GM12878 (cell line): ENCODE data around the gene MAD1L1. TPM values are rescaled to one million over a fixed set of nuclear protein-coding genes. Genes with fewer than 3 reads are reported as not detected.

Experiments
- ATAC-seq: fragments of 200-7000 bp; cut with Tn5 transposase; 3 replicates; pipeline ENCODE4 v1.9.1; 2020; ENCODE audit warnings: mild to moderate bottlenecking, moderate library complexity
- BruUV-seq: library from RNA; stranded (reverse); fragments of 400-500 nt; replicated peaks from 2 replicates; lab custom pipeline; 2021; lab: Mats Ljungman, UMichigan
- CTCF ChIA-PET: fragments of 300-600 bp; sonication (Branson Sonifier 250); formaldehyde crosslinking; extraction: SDS; loops from one replicate; lab custom pipeline; 2021; ENCODE audit warnings: inconsistent platforms; lab: Yijun Ruan, JAX
- POLR2A ChIA-PET: fragments of 350-600 bp; formaldehyde crosslinking; extraction: SDS; loops from one replicate; lab custom pipeline; 2021; ENCODE audit warnings: inconsistent platforms; lab: Charles Lee
- RAD21 ChIA-PET: fragments of 300-600 bp; sonication (Branson Sonifier 250); formaldehyde crosslinking; loops from one replicate; lab custom pipeline; 2023; ENCODE audit warnings: antibody characterized with exemption; ENCODE audit not compliant: unreplicated experiment; lab: Charles Lee
- SMC1A ChIA-PET: fragments of 300-600 bp; sonication (Branson Sonifier 250); formaldehyde crosslinking; loops from one replicate; lab custom pipeline; 2023; ENCODE audit not compliant: unreplicated experiment, uncharacterized antibody; lab: Charles Lee
- DNase-seq: peaks from one replicate; pipeline ENCODE4 v3.0.0-alpha.2; 2011; ENCODE audit warnings: low read depth, low spot score
- FAIRE-seq: peaks from 3 replicates; lab custom pipeline; 2011; peaks lifted over from hg19 to GRCh38; lab: Jason Lieb, UNC
- H2AFZ ChIP-seq: 2 replicates; pipeline ENCODE4 v1.6.0; 2011; ENCODE audit warnings: low read depth, low read length, control low read depth; ENCODE audit not compliant: control insufficient read depth
- H3K27ac ChIP-seq: 2 replicates; pipeline ENCODE4 v1.5.1; 2011; ENCODE audit warnings: control low read depth; ENCODE audit not compliant: control insufficient read depth, insufficient read depth
- H3K27me3 ChIP-seq, 2 experiments: replicated peaks in 1 of 2; 2 replicates each; pipeline versions ENCODE4 v1.6.0 to v1.6.1; 2011; ENCODE audit warnings: low read length in 1 of 2; ENCODE audit not compliant: control insufficient read depth in 2 of 2, insufficient read depth in 2 of 2
- H3K36me3 ChIP-seq, 2 experiments: 2 replicates each; pipeline ENCODE4 v1.5.1; 2011; ENCODE audit warnings: low read length in 1 of 2; ENCODE audit not compliant: control insufficient read depth in 2 of 2, insufficient read depth in 2 of 2
- H3K4me1 ChIP-seq: 2 replicates; pipeline ENCODE4 v1.6.1; 2011; ENCODE audit warnings: mild to moderate bottlenecking, low read length, moderate library complexity, mixed read lengths; ENCODE audit not compliant: control insufficient read depth, insufficient read depth
- H3K4me2 ChIP-seq: 2 replicates; pipeline ENCODE4 v1.6.0; 2011; ENCODE audit warnings: control low read depth; ENCODE audit not compliant: control insufficient read depth, insufficient read depth
- H3K4me3 ChIP-seq: fragments of 200-600 bp; sonication (generic); 2 replicates; pipeline ENCODE4 v1.5.1; 2016
- H3K79me2 ChIP-seq: 2 replicates; pipeline ENCODE4 v1.6.0; 2011; ENCODE audit warnings: low read length; ENCODE audit not compliant: control insufficient read depth, insufficient read depth
- H3K9ac ChIP-seq: 2 replicates; pipeline ENCODE4 v1.8.0; 2011; ENCODE audit warnings: low read length, control low read depth, mixed read lengths; ENCODE audit not compliant: control insufficient read depth, insufficient read depth
- H3K9me3 ChIP-seq: replicated peaks from 3 replicates; pipeline ENCODE4 v1.5.1; 2011; ENCODE audit warnings: mild to moderate bottlenecking, low read length; ENCODE audit not compliant: control insufficient read depth, insufficient read depth
- H4K20me1 ChIP-seq: 2 replicates; pipeline ENCODE4 v1.6.0; 2011; ENCODE audit not compliant: control insufficient read depth, insufficient read depth
- MYB ChIP-seq: fragments of 150-350 bp; IDR thresholded peaks from 2 replicates; pipeline ENCODE4 v1.6.1; 2014; ENCODE audit warnings: mild to moderate bottlenecking, low read depth, low read length, borderline replicate concordance
- NFIC ChIP-seq: IDR thresholded peaks from 2 replicates; pipeline ENCODE4 v1.6.1; 2012; ENCODE audit warnings: low read depth, mild to moderate bottlenecking, inconsistent platforms, low read length, moderate library complexity
- PAX5 ChIP-seq: IDR thresholded peaks from 2 replicates; pipeline ENCODE4 v1.6.1; 2011; ENCODE audit warnings: low read depth, low read length, borderline replicate concordance
- SRF ChIP-seq, 2 experiments: IDR thresholded peaks; 2 replicates each; pipeline ENCODE4 v1.6.1; 2011; ENCODE audit warnings: low read depth in 2 of 2, low read length in 2 of 2, mild to moderate bottlenecking in 1 of 2, moderate library complexity in 1 of 2
- YY1 ChIP-seq: IDR thresholded peaks from 2 replicates; pipeline ENCODE4 v1.6.1; 2011; ENCODE audit warnings: low read depth, mild to moderate bottlenecking, low read length
- WGBS: methylation state at CpG from one replicate; pipeline ENCODE4 v1.1.6; 2016; ENCODE audit warnings: low lambda C conversion rate; ENCODE audit not compliant: insufficient replicate concordance, insufficient coverage; ENCODE audit errors: missing lambda C conversion rate; 5-methylcytosine and 5-hydroxymethylcytosine counted together
- in situ Hi-C: fragments of 300-500 bp; cut with MboI; formaldehyde crosslinking; loops from 9 replicates; pipeline ENCODE4 v1.14.3; 2018; ENCODE audit warnings: mixed read lengths
- intact Hi-C: fragments of 100-400 bp; cut with micrococcal nuclease; formaldehyde crosslinking; loops from one replicate; pipeline ENCODE4 v1.14.2; 2022; ENCODE audit not compliant: unreplicated experiment
- polyA plus RNA-seq, 11 experiments: library from polyadenylated mRNA; depleted of rRNA in 4 of 11; unstranded in 6 of 11; stranded (reverse) in 5 of 11; fragments of >200 nt; fragmentation: Nextera tagmentation in 4 of 11; fragmentation: Illumina TruSeq in 1 of 11; extraction: Ambion mirVana in 4 of 11; extraction: Trizol in 1 of 11; gene quantifications; 1 replicate in 1 of 11; 2 replicates in 10 of 11; pipeline versions ENCODE4 v1.2.1 to v1.2.3, GENCODE V29; 2011 to 2016; ENCODE audit warnings: inconsistent platforms in 2 of 11, missing spikeins in 2 of 11, low read depth in 1 of 11
- total RNA-seq, 4 experiments: library from RNA; depleted of rRNA in 3 of 4; stranded (reverse); fragments of >200 nt in 3 of 4; fragmentation: Illumina TruSeq in 1 of 4; extraction: Trizol in 1 of 4; gene quantifications; 2 replicates each; pipeline versions ENCODE4 v1.2.1 to v1.2.3, GENCODE V29; 2013 to 2021
- TF ChIP-seq, protein P1 (sequence below): fragments of 450-650 bp; IDR thresholded peaks from 2 replicates; pipeline ENCODE4 v1.6.1; 2018; ENCODE audit warnings: mild to moderate bottlenecking, low read depth, moderate library complexity; ENCODE audit not compliant: partially characterized antibody

Gene MAD1L1
- total and polyA plus RNA-seq, 10 of the 15 experiments (the other 5 are each of a cell fraction or from before 2014, with no cell fraction given) = 2.2 to 76.8 (median 38.3) TPM

DNA sequence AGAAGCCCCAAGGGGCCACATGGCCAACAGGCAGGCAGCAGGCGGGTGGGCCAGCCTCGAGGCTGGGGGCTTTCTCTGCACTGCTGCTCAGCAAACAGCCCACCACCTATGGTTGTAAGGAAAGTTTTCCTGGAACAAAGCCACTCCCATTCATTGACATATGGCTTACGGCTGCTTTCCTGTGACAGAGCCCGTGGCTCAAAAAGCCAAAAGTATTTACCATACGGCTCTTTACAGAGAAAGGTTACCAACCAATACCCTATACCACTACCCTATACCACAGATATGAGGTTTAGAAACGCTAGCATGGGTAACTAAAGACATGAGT is 152.7 kb downstream of the MAD1L1 start (continued):
- TF ChIP-seq, protein P1, sequence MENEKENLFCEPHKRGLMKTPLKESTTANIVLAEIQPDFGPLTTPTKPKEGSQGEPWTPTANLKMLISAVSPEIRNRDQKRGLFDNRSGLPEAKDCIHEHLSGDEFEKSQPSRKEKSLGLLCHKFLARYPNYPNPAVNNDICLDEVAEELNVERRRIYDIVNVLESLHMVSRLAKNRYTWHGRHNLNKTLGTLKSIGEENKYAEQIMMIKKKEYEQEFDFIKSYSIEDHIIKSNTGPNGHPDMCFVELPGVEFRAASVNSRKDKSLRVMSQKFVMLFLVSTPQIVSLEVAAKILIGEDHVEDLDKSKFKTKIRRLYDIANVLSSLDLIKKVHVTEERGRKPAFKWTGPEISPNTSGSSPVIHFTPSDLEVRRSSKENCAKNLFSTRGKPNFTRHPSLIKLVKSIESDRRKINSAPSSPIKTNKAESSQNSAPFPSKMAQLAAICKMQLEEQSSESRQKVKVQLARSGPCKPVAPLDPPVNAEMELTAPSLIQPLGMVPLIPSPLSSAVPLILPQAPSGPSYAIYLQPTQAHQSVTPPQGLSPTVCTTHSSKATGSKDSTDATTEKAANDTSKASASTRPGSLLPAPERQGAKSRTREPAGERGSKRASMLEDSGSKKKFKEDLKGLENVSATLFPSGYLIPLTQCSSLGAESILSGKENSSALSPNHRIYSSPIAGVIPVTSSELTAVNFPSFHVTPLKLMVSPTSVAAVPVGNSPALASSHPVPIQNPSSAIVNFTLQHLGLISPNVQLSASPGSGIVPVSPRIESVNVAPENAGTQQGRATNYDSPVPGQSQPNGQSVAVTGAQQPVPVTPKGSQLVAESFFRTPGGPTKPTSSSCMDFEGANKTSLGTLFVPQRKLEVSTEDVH = no peak
- TF ChIP-seq YY1 = no peak
- no peak for TF ChIP-seq MYB
- TF ChIP-seq PAX5 = no peak

DNA sequence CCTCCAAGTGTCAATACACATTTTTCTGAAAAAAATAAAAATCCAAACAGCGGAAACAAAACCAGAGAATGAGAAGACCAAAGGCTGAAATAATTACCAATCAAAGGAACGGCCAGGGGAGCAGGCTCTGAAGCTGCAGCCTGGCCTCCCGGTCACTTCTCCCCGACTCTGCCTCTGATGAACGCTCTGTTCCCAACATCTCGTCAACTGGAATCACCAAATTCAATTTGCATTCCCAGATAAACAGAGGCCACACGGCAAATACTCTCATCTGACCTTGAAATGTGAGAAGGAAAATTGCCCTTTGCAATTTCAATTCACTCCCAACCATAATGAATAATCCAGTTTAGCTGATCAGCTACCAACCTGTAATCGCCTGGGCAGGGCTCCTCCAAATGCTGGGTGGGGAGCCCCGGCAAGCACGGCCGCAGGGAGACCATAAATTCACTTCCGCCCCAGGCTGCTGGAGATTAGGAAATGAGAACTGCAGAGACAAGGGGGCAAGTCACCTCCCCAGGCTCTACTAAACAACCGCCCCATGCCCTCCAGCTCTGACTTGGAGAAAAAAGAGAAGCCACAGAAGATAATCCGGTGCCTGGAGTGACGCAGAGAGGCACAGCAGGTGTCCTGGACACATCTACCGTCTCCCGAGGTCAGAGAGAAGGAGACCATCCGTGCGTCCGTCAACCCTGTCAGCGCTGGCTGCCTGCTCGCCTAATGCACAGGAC is 153.2 kb downstream of the MAD1L1 start:
- no peak; the same call in 2 of the 3 replicates for ATAC-seq
- H3K27ac ChIP-seq = no peak overlapping the region
- no peak overlapping the region for H3K9ac ChIP-seq
- 73% methylated on average over 22 of the region's 22 CpGs for WGBS
- POLR2A ChIA-PET = no interaction called here
- H3K27me3 ChIP-seq = no peaks in the 10 kb centered on the region
- no peak overlapping the region for H3K4me2 ChIP-seq
- H3K4me3 ChIP-seq = no peak overlapping the region
- SMC1A ChIA-PET = no interaction called here
- in situ Hi-C loops = no loop called here
- CTCF ChIA-PET = no interaction called here
- RAD21 ChIA-PET = no interaction called here
- 0 out of 4 replicates have a peak, but pooled peaks of 1 of the 2 experiments have one; percentile 28 for TF ChIP-seq SRF (IDR thresholded peaks at IDR 0.05; ENCODE audit: low read depth in 2 of 2, low read length in 2 of 2)
- TF ChIP-seq NFIC = no peak
- no peaks in the 10 kb centered on the region for H3K9me3 ChIP-seq
- H4K20me1 ChIP-seq = no peaks in the 10 kb centered on the region
- intact Hi-C loops = no loop called here
- no peak overlapping the region for H2AFZ ChIP-seq
- no peaks in the 10 kb centered on the region for H3K79me2 ChIP-seq
- no peak for DNase-seq
- no TSS peak for BruUV-seq
- FAIRE-seq = no peak
- H3K36me3 ChIP-seq = peaks cover 0 to 5% of the 10 kb centered on the region in 2 experiments; a peak in 3 of 4 replicates
- H3K4me1 ChIP-seq = no peaks in the 10 kb centered on the region
